Frontal cortex (tissue), 4 donors: Measurements from ENCODE around the gene HCN3. TPM values are rescaled to one million over a fixed set of nuclear protein-coding genes. Genes with fewer than 3 reads are reported as not detected.
"Not testable (repeated sequence)": the region's sequence is repeated elsewhere in the genome, so short reads cannot be mapped to it uniquely, and the experiment has no call there.

Experiments used
- DNase-seq, 2 donors: peaks; one replicate each; pipeline ENCODE4 v3.0.0; 2012; ENCODE audit warnings: low spot score in 2 of 2
- FAIRE-seq: peaks from 2 replicates; lab custom pipeline; 2012; peaks lifted over from hg19 to GRCh38; lab: Jason Lieb, UNC
- total RNA-seq: library from RNA; depleted of rRNA; stranded (reverse); fragments of >200 nt; gene quantifications from one replicate; pipeline ENCODE4 v1.2.3, GENCODE V29; 2014
- donor health status: control.
- donor health status: control.
- donor health status: control.

The HCN3 gene
- total RNA-seq, 1 donor from 2014 or later = 11.8 TPM

GRCh38 chr1:155326631-155327037, 49.4 kb downstream of the HCN3 start:
- FAIRE-seq (no peak), DNase-seq (no peak)

- FAIRE-seq (no peak), DNase-seq (no peak)
These were observed 50.7 kb downstream of the HCN3 start for GRCh38 chr1:155327981-155328380.

- not testable (repeated sequence) for FAIRE-seq, DNase-seq
These were observed 51.6 kb downstream of the HCN3 start for GRCh38 chr1:155328856-155329255.

- DNase-seq (no peak), FAIRE-seq (no peak)
These were observed 52.8 kb downstream of the HCN3 start for GRCh38 chr1:155329980-155330598.

GRCh38 chr1:155334962-155335361, 57.7 kb downstream of the HCN3 start:
- DNase-seq (no peak), FAIRE-seq (no peak)

Other genes with a start within 250 kb of the HCN3 start
- under 0.01 TPM for gene DCST2, start 243.7 kb upstream of the HCN3 start, total RNA-seq
- gene DCST1, start 243.6 kb upstream of the HCN3 start, total RNA-seq = not detected
- gene ADAM15, start 226.1 kb upstream of the HCN3 start, total RNA-seq = 11.8 TPM
- gene EFNA4, start 213.7 kb upstream of the HCN3 start, total RNA-seq = 0.82 TPM
- 9.8 TPM for gene EFNA3, start 198.6 kb upstream of the HCN3 start, total RNA-seq
- gene EFNA1, start 149.6 kb upstream of the HCN3 start, total RNA-seq = 4.1 TPM
- 4.9 TPM for gene SLC50A1, start 141.6 kb upstream of the HCN3 start, total RNA-seq
- gene DPM3, start 136.9 kb upstream of the HCN3 start, total RNA-seq = 15.1 TPM
- gene KRTCAP2, start 104.2 kb upstream of the HCN3 start, total RNA-seq = 74.6 TPM
- 21.2 TPM for gene TRIM46, start 103.6 kb upstream of the HCN3 start, total RNA-seq
- 7.7 TPM for gene THBS3, start 69.6 kb upstream of the HCN3 start, total RNA-seq
- 13.9 TPM for gene MTX1, start 68.8 kb upstream of the HCN3 start, total RNA-seq
- 2.9 TPM for gene ENTREP3, start 22.0 kb upstream of the HCN3 start, total RNA-seq
- 19.2 TPM for gene SCAMP3, start 15.1 kb upstream of the HCN3 start, total RNA-seq
- 25.3 TPM for gene CLK2, start 4.0 kb upstream of the HCN3 start, total RNA-seq
- gene PKLR, start 24.0 kb downstream of the HCN3 start, total RNA-seq = not detected
- gene FDPS, start 31.4 kb downstream of the HCN3 start, total RNA-seq = 132 TPM
- gene RUSC1, start 43.4 kb downstream of the HCN3 start, total RNA-seq = 44.8 TPM